H9 (cell line): ENCODE measurements around the gene CHMP4B. TPM values are rescaled to one million over a fixed set of nuclear protein-coding genes. Genes with fewer than 3 reads are reported as not detected.
A peak's percentile ranks its signal among the peaks of the same experiment; 100 is the strongest.

Experiments
- DNase-seq: peaks from one replicate; pipeline ENCODE4 v3.0.0-alpha.2; 2017
- H2AFZ ChIP-seq: one replicate; pipeline ENCODE4 v1.6.1; 2013; ENCODE audit warnings: mild to moderate bottlenecking, low read length, control low read depth, moderate library complexity
- H2AK5ac ChIP-seq: 2 replicates; pipeline ENCODE4 v1.6.1; 2013; ENCODE audit warnings: low read length, control low read depth, mixed read lengths; ENCODE audit not compliant: insufficient read length
- H2BK120ac ChIP-seq: one replicate; pipeline ENCODE4 v1.6.1; 2013; ENCODE audit warnings: low read depth, mild to moderate bottlenecking, low read length, control low read depth, inconsistent platforms; ENCODE audit not compliant: poor library complexity, severe bottlenecking
- H2BK12ac ChIP-seq: 2 replicates; pipeline ENCODE4 v1.6.1; 2013; ENCODE audit warnings: low read length, control low read depth, mixed read lengths, low read depth; ENCODE audit not compliant: insufficient read length
- H2BK15ac ChIP-seq: 2 replicates; pipeline ENCODE4 v1.6.1; 2013; ENCODE audit warnings: low read depth, low read length, control low read depth
- H2BK20ac ChIP-seq: one replicate; pipeline ENCODE4 v1.6.1; 2013; ENCODE audit warnings: low read depth, mild to moderate bottlenecking, low read length, control low read depth, inconsistent platforms; ENCODE audit not compliant: poor library complexity, severe bottlenecking
- H2BK5ac ChIP-seq: 2 replicates; pipeline ENCODE4 v1.6.1; 2013; ENCODE audit warnings: low read length, control low read depth, mixed read lengths; ENCODE audit not compliant: insufficient read length
- H3K14ac ChIP-seq: 2 replicates; pipeline ENCODE4 v1.6.1; 2013; ENCODE audit warnings: low read length, control low read depth; ENCODE audit not compliant: insufficient read depth
- H3K18ac ChIP-seq: 2 replicates; pipeline ENCODE4 v1.6.1; 2013; ENCODE audit warnings: low read depth, mild to moderate bottlenecking, mixed read lengths, low read length, control low read depth; ENCODE audit not compliant: insufficient read length
- H3K23ac ChIP-seq: 2 replicates; pipeline ENCODE4 v1.6.1; 2013; ENCODE audit warnings: low read length, control low read depth, mixed read lengths, low read depth; ENCODE audit not compliant: insufficient read length
- H3K23me2 ChIP-seq: 2 replicates; pipeline ENCODE4 v1.6.1; 2013; ENCODE audit warnings: low read depth, mild to moderate bottlenecking, mixed read lengths, low read length, control low read depth; ENCODE audit not compliant: insufficient read length, poor library complexity, severe bottlenecking
- H3K27ac ChIP-seq: 2 replicates; pipeline ENCODE4 v1.5.1; 2013; ENCODE audit warnings: low read length, control low read depth, mixed read lengths, low read depth; ENCODE audit not compliant: insufficient read length
- H3K27me3 ChIP-seq: 2 replicates; pipeline ENCODE4 v1.6.1; 2013; ENCODE audit warnings: low read length, control low read depth, inconsistent platforms; ENCODE audit not compliant: insufficient read depth
- H3K4ac ChIP-seq: 2 replicates; pipeline ENCODE4 v1.6.1; 2013; ENCODE audit warnings: low read depth, mild to moderate bottlenecking, control low read depth, inconsistent platforms, low read length, moderate library complexity
- H3K4me1 ChIP-seq: 2 replicates; pipeline ENCODE4 v1.6.1; 2013; ENCODE audit warnings: low read length, control low read depth, inconsistent platforms; ENCODE audit not compliant: insufficient read depth
- H3K4me2 ChIP-seq: 2 replicates; pipeline ENCODE4 v1.6.1; 2013; ENCODE audit warnings: low read length, control low read depth, mixed read lengths; ENCODE audit not compliant: insufficient read length, insufficient read depth
- H3K56ac ChIP-seq: 2 replicates; pipeline ENCODE4 v1.6.1; 2013; ENCODE audit warnings: low read depth, mild to moderate bottlenecking, mixed read lengths, low read length, control low read depth; ENCODE audit not compliant: insufficient read length
- H3K79me1 ChIP-seq: 2 replicates; pipeline ENCODE4 v1.6.1; 2013; ENCODE audit warnings: low read depth, mild to moderate bottlenecking, moderate library complexity, low read length, control low read depth, inconsistent platforms; ENCODE audit not compliant: insufficient read depth, poor library complexity, severe bottlenecking
- H3K79me2 ChIP-seq: 2 replicates; pipeline ENCODE4 v1.6.1; 2013; ENCODE audit warnings: low read length, control low read depth, inconsistent platforms; ENCODE audit not compliant: insufficient read depth
- H3K9ac ChIP-seq: 2 replicates; pipeline ENCODE4 v1.6.1; 2013; ENCODE audit warnings: low read length, control low read depth, mixed read lengths; ENCODE audit not compliant: insufficient read length; ENCODE audit errors: extremely low read depth
- H3K9me3 ChIP-seq: one replicate; pipeline ENCODE4 v1.6.1; 2013; ENCODE audit warnings: low read depth, low read length, inconsistent platforms; ENCODE audit not compliant: control insufficient read depth
- H3T11ph ChIP-seq: one replicate; pipeline ENCODE4 v1.6.1; 2013; ENCODE audit warnings: mild to moderate bottlenecking, low read length, control low read depth, inconsistent platforms
- H4K20me1 ChIP-seq: one replicate; pipeline ENCODE4 v1.6.1; 2013; ENCODE audit not compliant: control insufficient read depth, insufficient read length, insufficient read depth
- H4K5ac ChIP-seq: 2 replicates; pipeline ENCODE4 v1.6.1; 2013; ENCODE audit warnings: low read depth, mild to moderate bottlenecking, mixed read lengths, low read length, control low read depth; ENCODE audit not compliant: insufficient read length
- H4K8ac ChIP-seq: replicated peaks from 2 replicates; pipeline ENCODE4 v1.6.1; 2013; ENCODE audit warnings: low read length, control low read depth, mixed read lengths, low read depth; ENCODE audit not compliant: insufficient read length
- H4K91ac ChIP-seq: 2 replicates; pipeline ENCODE4 v1.6.1; 2013; ENCODE audit warnings: low read depth, mild to moderate bottlenecking, moderate library complexity, mixed read lengths, low read length, control low read depth; ENCODE audit not compliant: insufficient read length
- H3K27ac Mint-ChIP-seq, 3 experiments: 2 replicates in 2 of 3; 3 replicates in 1 of 3; pipeline ENCODE4 v1.8.0; 2020 to 2021; ENCODE audit warnings: mixed read lengths in 3 of 3, mild to moderate bottlenecking in 1 of 3, moderate library complexity in 1 of 3
- H3K27me3 Mint-ChIP-seq: 2 replicates; pipeline ENCODE4 v1.8.0; 2021; ENCODE audit warnings: low read depth, mild to moderate bottlenecking, moderate library complexity, mixed read lengths
- H3K36me3 Mint-ChIP-seq, 3 experiments: 2 replicates in 2 of 3; 3 replicates in 1 of 3; pipeline ENCODE4 v1.8.0; 2020 to 2021; ENCODE audit warnings: low read depth in 3 of 3, mixed read lengths in 3 of 3; ENCODE audit not compliant: insufficient read depth in 1 of 3
- H3K4me1 Mint-ChIP-seq, 2 experiments: 2 replicates each; pipeline ENCODE4 v1.8.0; 2020; ENCODE audit warnings: mixed read lengths in 2 of 2
- H3K4me3 Mint-ChIP-seq, 2 experiments: 2 replicates in 1 of 2; 3 replicates in 1 of 2; pipeline ENCODE4 v1.8.0; 2020 to 2021; ENCODE audit warnings: mild to moderate bottlenecking in 2 of 2, mixed read lengths in 2 of 2, moderate library complexity in 1 of 2
- H3K9me3 Mint-ChIP-seq, 2 experiments: 2 replicates in 1 of 2; 3 replicates in 1 of 2; pipeline ENCODE4 v1.8.0; 2020; ENCODE audit warnings: mild to moderate bottlenecking in 2 of 2, mixed read lengths in 2 of 2, moderate library complexity in 1 of 2
- CTCF ChIP-seq: fragments of 200-600 bp; sonication (generic); conservative IDR thresholded peaks from 3 replicates; pipeline ENCODE4 v1.8.0; 2021; ENCODE audit warnings: antibody characterized with exemption, mild to moderate bottlenecking
- WGBS: extraction: QIAGEN DNeasy Blood & Tissue Kit; methylation state at CpG from one replicate; pipeline ENCODE4 v1.1.7; 2013; ENCODE audit warnings: missing lambda C conversion rate, low lambda C conversion rate, mixed read lengths; ENCODE audit not compliant: insufficient read length; ENCODE audit errors: extremely low coverage; 5-methylcytosine and 5-hydroxymethylcytosine counted together
- total RNA-seq: library from RNA; stranded (reverse); gene quantifications from 2 replicates; pipeline ENCODE4 v1.2.1, GENCODE V29; 2021

CHMP4B gene
- total RNA-seq, 1 experiment from 2014 or later: 94.9 TPM

GRCh38 chr20:33843050-33843449 lies 31.9 kb downstream of the CHMP4B start:
- Mint-ChIP-seq H3K4me3 (no peak overlapping the region), H3K27ac (peak overlapping the region in 1 of 3 experiments; percentile 6; a peak in 1 of 7 replicates), H3K4me1 (peaks cover 60 to 70% of the 10 kb centered on the region in 2 experiments), H3K9me3 (no peaks in the 10 kb centered on the region), H3K36me3 (peaks cover 0 to under 1% (median 0%) of the 10 kb centered on the region in 3 experiments; a peak in 2 of 7 replicates), H3K27me3 (no peaks in the 10 kb centered on the region)
- Histone ChIP-seq H3K27me3 (no peaks in the 10 kb centered on the region), H2BK5ac (no peak overlapping the region), H3K9me3 (no peaks in the 10 kb centered on the region), H3T11ph (no peak overlapping the region), H3K27ac (no peak overlapping the region), H3K4me1 (peaks cover 17% of the 10 kb centered on the region; the same call in 1 of the 2 replicates), H3K79me1 (peaks cover 3% of the 10 kb centered on the region), H3K4me2 (no peak overlapping the region), H3K14ac (no peak overlapping the region), H2BK120ac (no peak overlapping the region), H2BK12ac (no peak overlapping the region), H2BK20ac (no peak overlapping the region), H3K56ac (no peak overlapping the region), H3K23me2 (no peaks in the 10 kb centered on the region), H4K5ac (no peak overlapping the region), H3K4ac (no peak overlapping the region), H3K18ac (no peak overlapping the region), H2BK15ac (no peak overlapping the region), H2AFZ (no peak overlapping the region), H4K8ac (no peak overlapping the region), H3K79me2 (no peaks in the 10 kb centered on the region; the same call in 1 of the 2 replicates), H2AK5ac (no peak overlapping the region), H3K9ac (no peak overlapping the region), H4K20me1 (peaks cover 2% of the 10 kb centered on the region), H3K23ac (no peak overlapping the region), H4K91ac (no peak overlapping the region)
- no peak for DNase-seq
- no peak for TF ChIP-seq CTCF
- no CpG with 5 or more reads among the region's 1 CpG for WGBS
